Measurements from ENCODE around the gene RASD1.
"Not testable (repeated sequence)": the region's sequence is repeated elsewhere in the genome, so short reads cannot be mapped to it uniquely, and the experiment has no call there.

RASD1 gene

DNA sequence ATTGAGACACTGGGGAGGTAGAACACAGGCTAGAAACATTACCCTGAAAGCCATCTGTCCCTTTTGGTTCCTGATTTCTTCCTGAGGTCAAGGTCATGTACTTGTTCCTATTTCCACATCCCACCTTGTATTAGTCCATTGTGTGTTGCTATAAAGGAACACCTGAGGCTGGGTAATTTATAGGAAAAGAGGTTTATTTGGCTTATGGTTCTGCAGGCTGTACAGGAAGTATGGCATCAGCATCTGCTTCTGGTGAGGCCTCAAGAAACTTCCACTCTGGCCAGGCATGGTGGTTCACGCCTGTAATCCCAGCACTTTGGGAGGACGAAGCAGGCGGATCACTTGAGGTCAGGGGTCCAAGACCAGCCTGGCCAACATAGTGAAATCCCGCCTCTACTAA, 26.8 kb downstream of the RASD1 start:
- no peak for DNase-seq (ENCODE audit: low read depth, low spot score)

DNA sequence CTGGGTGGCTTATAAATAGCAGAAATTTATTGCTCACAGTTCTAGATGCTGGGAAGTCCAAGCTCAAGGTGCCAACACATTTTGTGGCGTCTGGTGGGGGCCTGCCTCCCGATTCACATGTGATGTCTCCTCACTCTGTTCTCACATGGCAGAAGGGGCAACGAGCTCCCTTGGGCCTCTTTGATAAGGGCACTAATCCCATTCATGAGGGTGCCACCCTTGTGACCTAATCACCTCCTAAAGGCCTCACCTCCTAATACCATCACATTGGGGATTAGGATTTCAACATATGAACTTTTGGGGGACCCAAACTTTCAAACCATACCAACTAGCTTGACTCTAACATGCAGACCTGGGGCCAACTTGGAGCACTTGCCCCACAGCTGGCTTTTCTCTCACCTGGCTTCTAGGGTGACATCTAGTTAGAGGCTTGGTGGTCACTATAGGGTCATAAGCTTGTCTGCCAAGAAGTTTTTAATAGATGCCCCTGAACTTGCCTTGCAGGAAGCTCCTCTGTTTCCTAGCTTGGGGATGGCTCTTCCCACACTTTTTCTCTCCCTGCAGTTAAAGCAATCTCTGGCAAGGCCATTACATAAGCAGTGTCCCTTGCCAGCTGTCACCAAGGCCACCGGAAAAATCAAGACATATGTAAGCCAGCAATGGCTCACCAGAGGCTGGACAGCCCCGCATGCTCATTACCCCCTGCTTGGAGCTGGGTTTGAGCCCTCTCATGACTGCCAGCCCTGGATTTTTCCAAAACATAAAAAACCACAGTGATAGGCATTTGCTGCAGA, 27.8 kb downstream of the RASD1 start:
- DNase-seq (ENCODE audit: low read depth, low spot score), result no peak

GRCh38 chr17:17467720-17468119, 28.5 kb downstream of the RASD1 start:
- no peak for DNase-seq (ENCODE audit: low read depth, low spot score)

GRCh38 chr17:17467016-17467415, 29.2 kb downstream of the RASD1 start:
- DNase-seq (ENCODE audit: low read depth, low spot score), result no peak

DNA sequence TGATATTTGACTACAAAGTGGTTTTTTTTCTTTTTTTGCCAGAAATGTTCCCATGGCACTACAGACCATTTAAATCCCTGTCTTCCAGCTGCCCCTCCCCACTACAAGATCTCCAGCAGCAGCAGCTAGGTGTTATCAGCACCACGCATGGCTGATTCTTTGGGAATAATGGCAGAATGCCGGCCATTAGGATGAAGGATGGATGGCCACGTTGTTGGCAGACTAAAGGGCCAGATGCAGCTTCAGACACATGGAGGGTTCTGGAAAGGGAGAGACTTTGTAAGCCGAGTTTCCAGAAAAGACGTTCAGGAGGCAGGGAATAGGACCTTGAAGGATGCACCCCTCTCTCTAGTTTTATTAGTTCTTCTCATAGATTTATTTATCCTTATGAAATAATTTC, 29.7 kb downstream of the RASD1 start:
- no peak for DNase-seq (ENCODE audit: low read depth, low spot score)

DNA sequence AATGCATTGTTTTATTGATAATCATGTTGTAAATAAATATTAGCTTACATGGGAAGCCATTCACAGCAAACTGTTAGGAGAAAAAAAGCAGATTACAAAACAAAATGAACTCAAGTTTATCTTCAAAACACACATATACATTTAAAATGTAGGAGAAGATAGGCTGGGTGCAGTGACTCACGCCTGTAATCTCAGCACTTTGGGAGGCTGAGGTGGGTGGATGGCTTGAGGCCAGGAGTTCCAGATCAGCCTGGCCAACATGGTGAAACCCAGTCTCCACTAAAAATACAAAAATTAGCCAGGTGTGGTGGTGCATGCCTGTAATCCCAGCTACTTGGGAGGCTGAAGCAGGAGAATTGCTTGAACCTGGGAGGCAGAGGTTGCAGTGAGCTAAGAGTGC, 30.3 kb downstream of the RASD1 start:
- DNase-seq (ENCODE audit: low read depth, low spot score), result not testable (repeated sequence)

DNA sequence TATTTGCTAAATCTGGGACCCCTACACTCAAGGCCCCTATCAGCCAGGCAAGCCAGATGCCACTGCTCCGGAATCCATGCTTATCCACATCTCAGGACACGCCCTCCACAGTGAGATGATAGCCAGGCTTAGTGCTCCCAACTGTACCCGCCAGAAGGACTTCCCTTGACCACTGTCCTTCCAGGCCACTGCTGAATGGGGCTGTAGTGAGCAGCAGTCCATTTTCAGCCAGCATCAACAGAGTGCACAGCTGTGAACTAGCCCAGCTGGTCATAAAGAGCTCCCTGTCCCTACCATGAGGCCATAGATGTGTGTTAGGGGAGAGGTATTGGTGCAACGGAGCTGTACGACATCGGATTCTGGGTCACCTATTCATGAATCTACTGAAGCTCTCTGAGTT, 32.4 kb downstream of the RASD1 start:
- no peak for DNase-seq (ENCODE audit: low read depth, low spot score)

GRCh38 chr17:17462048-17462824, 34.0 kb downstream of the RASD1 start:
- no peak for DNase-seq (ENCODE audit: low read depth, low spot score)

DNA sequence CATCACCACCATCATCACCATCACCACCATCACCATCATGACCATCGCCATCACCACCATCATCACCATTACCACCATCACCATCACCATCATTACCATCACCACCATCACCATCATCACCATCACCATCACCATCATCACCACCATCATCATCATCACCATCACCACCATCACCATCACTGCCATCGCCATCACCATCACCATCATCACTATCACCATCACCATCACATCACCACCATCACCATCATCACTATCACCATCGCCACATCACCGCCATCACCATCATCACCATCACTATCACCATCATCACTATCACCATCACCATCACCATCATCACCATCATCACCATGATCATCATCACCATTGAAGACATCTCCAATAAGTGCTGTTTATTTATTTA, 36.2 kb downstream of the RASD1 start:
- DNase-seq (ENCODE audit: low read depth, low spot score), result no peak

- DNase-seq (ENCODE audit: low read depth, low spot score), result no peak
Measured at GRCh38 chr17:17457680-17458079, 38.5 kb downstream of the RASD1 start.

DNA sequence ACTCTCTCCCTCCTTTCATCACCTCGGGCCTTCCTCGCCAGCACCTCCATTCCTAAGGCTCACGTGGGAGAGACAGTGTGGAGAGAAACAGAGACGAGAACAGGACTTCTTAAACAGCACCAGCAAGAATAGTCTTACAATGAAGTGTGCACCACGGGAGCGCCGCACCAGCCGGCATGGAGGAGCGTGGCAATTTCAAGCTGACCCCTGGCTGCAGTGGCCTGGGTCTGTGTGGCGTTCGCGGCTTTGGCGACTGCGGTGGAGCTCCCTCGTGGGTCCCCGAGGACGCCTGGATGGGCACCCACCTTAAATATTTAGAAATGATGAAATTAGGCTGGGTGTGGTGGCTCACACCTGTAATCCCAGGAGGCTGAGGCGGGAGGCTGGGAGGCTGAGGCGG, 39.9 kb downstream of the RASD1 start:
- no peak for DNase-seq (ENCODE audit: low read depth, low spot score)

GRCh38 chr17:17455173-17455572, 41.0 kb downstream of the RASD1 start:
- DNase-seq (ENCODE audit: low read depth, low spot score), result no peak

DNA sequence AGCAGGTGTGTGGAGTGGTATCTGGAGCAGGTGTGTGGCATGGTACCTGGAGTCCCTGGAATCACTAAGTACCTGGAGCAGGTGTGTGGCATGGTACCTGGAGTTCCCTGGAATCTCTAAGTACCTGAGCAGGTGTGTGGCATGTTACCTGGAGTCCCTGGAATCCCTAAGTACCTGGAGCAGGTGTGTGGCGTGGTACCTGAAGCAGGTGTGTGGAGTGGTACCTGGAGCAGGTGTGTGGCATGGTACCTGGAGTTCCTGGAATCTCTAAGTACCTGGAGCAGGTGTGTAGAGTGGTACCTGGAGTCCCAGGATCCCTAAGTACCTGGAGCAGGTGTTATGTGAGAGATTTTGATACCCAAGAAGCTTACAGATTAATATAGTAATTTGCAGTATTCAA, 41.5 kb downstream of the RASD1 start:
- not testable (repeated sequence) for DNase-seq (ENCODE audit: low read depth, low spot score)

DNA sequence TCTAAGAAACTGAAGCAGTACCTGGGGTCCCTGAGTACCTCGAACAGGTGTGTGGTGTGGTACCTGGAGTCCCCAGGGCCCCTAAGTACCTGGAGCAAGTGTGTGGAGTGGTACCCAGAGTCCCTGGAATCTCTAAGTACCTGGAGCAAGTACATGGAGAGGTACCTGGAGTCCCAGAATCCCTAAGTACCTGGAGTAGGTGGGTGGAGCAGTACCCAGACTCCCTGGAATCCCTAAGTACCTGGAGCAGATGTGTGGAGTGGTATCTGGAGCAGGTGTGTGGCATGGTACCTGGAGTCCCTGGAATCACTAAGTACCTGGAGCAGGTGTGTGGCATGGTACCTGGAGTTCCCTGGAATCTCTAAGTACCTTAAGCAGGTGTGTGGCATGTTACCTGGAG, 41.9 kb downstream of the RASD1 start:
- no peak for DNase-seq (ENCODE audit: low read depth, low spot score)

DNA sequence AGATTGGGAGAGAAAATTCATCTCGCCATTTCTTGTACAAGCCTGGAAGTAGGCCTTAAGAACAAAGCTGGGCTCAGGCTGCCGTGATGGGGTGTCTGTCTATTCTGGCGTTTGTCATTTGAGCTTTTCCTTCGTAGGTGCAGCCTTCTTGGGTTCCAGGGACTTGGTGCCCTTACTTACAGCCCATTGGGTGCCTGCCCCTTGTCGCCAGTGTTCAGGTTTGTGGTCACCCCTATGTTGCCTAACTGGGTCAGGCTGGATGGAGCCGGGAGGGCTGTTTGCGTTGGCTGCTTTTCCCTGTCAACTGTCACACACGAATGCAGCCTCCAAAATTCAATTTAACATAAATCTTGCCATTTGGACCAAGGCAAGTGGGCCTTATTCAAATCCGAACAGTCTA, 43.1 kb downstream of the RASD1 start:
- DNase-seq (ENCODE audit: low read depth, low spot score), result no peak

- no peak for DNase-seq (ENCODE audit: low read depth, low spot score)
Measured at GRCh38 chr17:17448723-17449122, 47.5 kb downstream of the RASD1 start.

GRCh38 chr17:17448076-17448475, 48.1 kb downstream of the RASD1 start:
- DNase-seq (ENCODE audit: low read depth, low spot score), result no peak

GRCh38 chr17:17447264-17447663, 48.9 kb downstream of the RASD1 start:
- no peak for DNase-seq (ENCODE audit: low read depth, low spot score)

GRCh38 chr17:17446666-17447155, 49.5 kb downstream of the RASD1 start:
- DNase-seq (ENCODE audit: low read depth, low spot score), result no peak

DNA sequence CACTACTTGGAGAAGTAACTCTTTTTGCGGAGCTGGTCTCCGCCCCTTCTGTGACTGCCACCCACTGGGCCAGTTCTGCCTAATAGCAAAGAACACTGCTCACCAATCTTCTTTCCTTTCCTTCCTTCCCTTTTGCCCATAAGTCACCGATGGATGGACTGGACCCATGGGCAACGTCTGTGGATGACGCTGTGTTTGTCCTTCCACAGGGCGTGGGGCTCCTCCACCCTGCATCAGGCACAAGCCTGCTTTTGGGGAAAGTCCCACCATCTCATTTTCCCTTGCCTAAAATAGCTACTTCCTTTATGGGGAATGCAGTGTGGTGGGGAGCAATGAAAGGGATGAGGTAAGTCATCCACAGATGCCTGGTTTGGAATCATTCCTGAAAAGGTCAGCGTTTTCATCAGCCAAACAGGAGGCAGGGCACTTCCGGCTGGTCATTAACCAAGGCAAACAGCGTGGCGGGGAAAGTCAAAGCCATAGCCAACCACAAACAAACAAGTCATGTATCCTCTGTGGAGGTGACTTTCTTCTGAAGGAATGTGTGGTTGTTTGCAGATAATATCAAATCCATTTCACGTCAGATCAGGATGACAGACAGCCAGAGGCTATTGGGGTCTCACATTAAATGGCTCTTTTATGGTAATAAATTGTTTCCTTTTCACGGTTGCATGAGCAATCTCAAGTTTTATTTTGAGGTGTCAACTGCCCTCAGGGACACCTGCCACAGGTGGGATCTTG, 50.1 kb downstream of the RASD1 start:
- DNase-seq (ENCODE audit: low read depth, low spot score), result peak; percentile 10

- DNase-seq (ENCODE audit: low read depth, low spot score), result no peak
Measured at GRCh38 chr17:17445296-17445924, 50.8 kb downstream of the RASD1 start.

Data from smooth muscle cell of the brain vasculature (primary cell).